Renal cortex interstitium (tissue), 15 donors: ENCODE results near the gene ITM2A. TPM values are rescaled to one million over a fixed set of nuclear protein-coding genes. Genes with fewer than 3 reads are reported as not detected.

Experiments used
- DNase-seq, 11 donors: peaks; one replicate each; pipeline ENCODE4 v3.0.0-alpha.2; 2013; ENCODE audit warnings: low read depth in 9 of 11, low spot score in 4 of 11; ENCODE audit errors: extremely low read depth in 1 of 11
- long read RNA-seq, 16 experiments: transcript quantifications; one replicate each; lab custom pipeline, GENCODE V29; 2026
- polyA plus RNA-seq, 3 donors: library from polyadenylated mRNA; unstranded; fragments of 120-200 nt; gene quantifications; one replicate each; pipeline ENCODE4 v1.2.1, GENCODE V29; 2013; ENCODE audit not compliant: insufficient read length in 3 of 3

Gene ITM2A
- polyA plus RNA-seq: 100 to 1,000 TPM in 1 of 3 donors, 10 to 100 TPM in 2; 73.6 to 103 (median 85.7) TPM
- long read RNA-seq, donor 1, transcript ITM2A-201 (6 exons, 1,641 nt): major isoform, 11 of 26 reads
- long read RNA-seq, donor 1, partial matches to known transcripts: 13 of 26 reads
- long read RNA-seq, donor 1, other reads (novel, unspliced or antisense): 0 of 26 reads
- long read RNA-seq, donor 2, transcript ITM2A-202 (5 exons, 1,698 nt): minor isoform, 5 of 63 reads
- long read RNA-seq, donor 2, transcript ITM2A-201 (6 exons, 1,641 nt): major isoform, 24 of 63 reads
- long read RNA-seq, donor 2, partial matches to known transcripts: 29 of 63 reads
- long read RNA-seq, donor 2, other reads (novel, unspliced or antisense): 5 of 63 reads
- long read RNA-seq, donor 3, transcript ITM2A-201 (6 exons, 1,641 nt): major isoform, 20 of 74 reads
- long read RNA-seq, donor 3, partial matches to known transcripts: 51 of 74 reads
- long read RNA-seq, donor 3, other reads (novel, unspliced or antisense): 0 of 74 reads
- long read RNA-seq, donor 4, transcript ITM2A-201 (6 exons, 1,641 nt): major isoform, 6 of 21 reads
- long read RNA-seq, donor 4, partial matches to known transcripts: 14 of 21 reads
- long read RNA-seq, donor 4, other reads (novel, unspliced or antisense): 0 of 21 reads
- long read RNA-seq, donor 5, transcript ITM2A-201 (6 exons, 1,641 nt): major isoform, 13 of 44 reads
- long read RNA-seq, donor 5, partial matches to known transcripts: 29 of 44 reads
- long read RNA-seq, donor 5, other reads (novel, unspliced or antisense): 0 of 44 reads
- long read RNA-seq, donor 6, transcript ITM2A-201 (6 exons, 1,641 nt): major isoform, 10 of 34 reads
- long read RNA-seq, donor 6, partial matches to known transcripts: 22 of 34 reads
- long read RNA-seq, donor 6, other reads (novel, unspliced or antisense): 0 of 34 reads
- long read RNA-seq, donor 7, transcript ITM2A-201 (6 exons, 1,641 nt): major isoform, 14 of 132 reads
- long read RNA-seq, donor 7, partial matches to known transcripts: 117 of 132 reads
- long read RNA-seq, donor 7, other reads (novel, unspliced or antisense): 0 of 132 reads
- long read RNA-seq, donor 8, transcript ITM2A-201 (6 exons, 1,641 nt): major isoform, 31 of 73 reads
- long read RNA-seq, donor 8, partial matches to known transcripts: 41 of 73 reads
- long read RNA-seq, donor 8, other reads (novel, unspliced or antisense): 0 of 73 reads
- long read RNA-seq, donor 9, transcript ITM2A-201 (6 exons, 1,641 nt): major isoform, 9 of 34 reads
- long read RNA-seq, donor 9, partial matches to known transcripts: 24 of 34 reads
- long read RNA-seq, donor 9, other reads (novel, unspliced or antisense): 0 of 34 reads
- long read RNA-seq, donor 10, transcript ITM2A-201 (6 exons, 1,641 nt): major isoform, 18 of 80 reads
- long read RNA-seq, donor 10, partial matches to known transcripts: 60 of 80 reads
- long read RNA-seq, donor 10, other reads (novel, unspliced or antisense): 0 of 80 reads
- long read RNA-seq, donor 11, transcript ITM2A-201 (6 exons, 1,641 nt): major isoform, 11 of 41 reads
- long read RNA-seq, donor 11, partial matches to known transcripts: 26 of 41 reads
- long read RNA-seq, donor 11, other reads (novel, unspliced or antisense): 0 of 41 reads
- long read RNA-seq, donor 12, partial matches to known transcripts: 20 of 25 reads
- long read RNA-seq, donor 12, other reads (novel, unspliced or antisense): 0 of 25 reads
- long read RNA-seq, donor 13, transcript ITM2A-202 (5 exons, 1,698 nt): minor isoform, 5 of 85 reads
- long read RNA-seq, donor 13, transcript ITM2A-201 (6 exons, 1,641 nt): major isoform, 26 of 85 reads
- long read RNA-seq, donor 13, partial matches to known transcripts: 53 of 85 reads
- long read RNA-seq, donor 13, other reads (novel, unspliced or antisense): 0 of 85 reads
- long read RNA-seq, donor 14, transcript ITM2A-201 (6 exons, 1,641 nt): major isoform, 27 of 67 reads
- long read RNA-seq, donor 14, partial matches to known transcripts: 37 of 67 reads
- long read RNA-seq, donor 14, other reads (novel, unspliced or antisense): 0 of 67 reads
- long read RNA-seq, donor 15, transcript ITM2A-201 (6 exons, 1,641 nt): major isoform, 5 of 17 reads
- long read RNA-seq, donor 15, partial matches to known transcripts: 9 of 17 reads
- long read RNA-seq, donor 15, other reads (novel, unspliced or antisense): 0 of 17 reads
- long read RNA-seq, donor 16, transcript ITM2A-202 (5 exons, 1,698 nt): minor isoform, 9 of 128 reads
- long read RNA-seq, donor 16, transcript ITM2A-201 (6 exons, 1,641 nt): major isoform, 45 of 128 reads
- long read RNA-seq, donor 16, partial matches to known transcripts: 74 of 128 reads
- long read RNA-seq, donor 16, other reads (novel, unspliced or antisense): 0 of 128 reads

DNA sequence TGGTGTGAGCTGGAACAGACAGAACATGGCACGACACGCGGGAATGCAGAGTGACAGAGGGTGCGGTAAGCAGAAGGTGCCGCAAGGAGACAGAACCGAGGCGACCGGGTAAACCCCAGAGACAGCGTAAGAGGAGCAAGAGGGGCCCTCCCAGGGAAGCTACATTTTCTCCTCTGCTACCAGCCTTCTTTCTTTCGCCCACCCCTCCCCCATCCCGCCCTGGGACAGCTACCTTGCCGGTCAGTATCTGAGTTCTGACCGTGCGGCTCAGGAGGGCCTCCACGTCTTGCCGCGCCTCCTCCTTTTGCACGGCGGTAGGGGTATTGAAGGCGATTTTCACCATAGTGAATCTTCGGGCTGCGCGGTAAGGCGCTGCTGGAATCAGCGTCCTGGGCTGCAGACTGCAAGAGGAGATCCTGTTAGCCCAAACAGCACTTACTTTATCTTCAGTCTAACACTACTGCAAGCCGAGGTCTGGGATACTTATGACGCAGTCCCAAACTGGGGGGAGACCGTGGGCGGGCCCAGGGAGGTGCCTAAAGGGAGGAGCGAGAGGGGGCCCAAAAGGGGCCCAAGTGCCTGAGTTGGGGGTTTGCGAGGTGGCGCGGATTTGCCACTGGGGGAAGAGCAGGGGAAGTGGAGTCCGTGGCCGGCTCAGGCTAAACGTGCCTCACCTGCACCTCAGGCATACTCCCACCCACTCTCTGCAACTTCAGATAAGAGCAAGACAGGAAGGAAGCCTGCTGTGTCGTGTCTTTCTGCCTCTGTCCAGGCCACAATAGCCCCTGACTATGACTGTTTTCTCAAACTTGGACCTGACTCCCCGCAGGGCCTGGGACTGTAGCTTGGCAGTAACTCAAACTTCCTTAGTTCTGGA is at the start of gene ITM2A:
Gene ITM2A, minus strand, starts transcription at position 462 of the 877 bp plus-strand sequence. Its CDS starts 119 bp downstream, at position 343.
- peak in 5 of 11 donors; percentile 4 to 22 (median 13) for DNase-seq

DNA sequence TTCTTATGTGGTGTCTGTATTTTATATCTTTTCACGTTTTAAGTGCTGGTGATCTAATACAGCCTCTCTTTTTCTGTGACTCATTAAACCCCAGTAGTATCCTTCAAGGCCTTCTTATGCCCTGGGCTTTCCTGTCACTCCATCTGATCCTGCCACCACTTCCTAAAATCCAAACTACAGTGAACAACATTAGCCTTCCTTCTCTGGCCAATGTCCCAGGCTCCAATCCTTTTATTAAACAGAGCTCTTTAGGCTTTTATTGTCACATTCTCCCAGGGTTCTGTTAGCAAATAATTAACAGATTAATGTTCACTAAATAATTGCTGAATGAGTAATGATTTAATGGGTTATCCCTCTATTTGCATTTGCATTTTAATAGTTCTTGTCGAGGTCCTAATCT is 47.9 kb upstream of the ITM2A start:
- no peak for DNase-seq

DNA sequence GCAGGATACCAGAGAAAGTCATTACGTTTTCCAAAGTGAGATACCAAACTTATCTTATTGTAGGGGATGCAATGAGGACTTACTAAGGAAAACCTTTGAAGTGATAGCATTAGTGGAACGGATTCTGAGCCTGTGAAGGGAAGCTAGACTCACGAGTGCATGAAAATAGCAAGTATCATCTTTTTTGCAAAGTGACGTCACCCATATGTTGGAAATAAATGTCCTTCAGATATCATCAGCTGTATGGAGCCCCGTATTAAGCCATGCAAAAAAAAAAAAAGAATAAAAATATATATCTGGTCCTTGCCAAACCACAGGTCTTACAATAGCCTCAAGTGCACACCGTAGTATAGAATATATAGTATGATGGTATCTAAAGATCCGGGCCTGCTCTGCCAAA is 46.8 kb upstream of the ITM2A start:
- DNase-seq: no peak

DNA sequence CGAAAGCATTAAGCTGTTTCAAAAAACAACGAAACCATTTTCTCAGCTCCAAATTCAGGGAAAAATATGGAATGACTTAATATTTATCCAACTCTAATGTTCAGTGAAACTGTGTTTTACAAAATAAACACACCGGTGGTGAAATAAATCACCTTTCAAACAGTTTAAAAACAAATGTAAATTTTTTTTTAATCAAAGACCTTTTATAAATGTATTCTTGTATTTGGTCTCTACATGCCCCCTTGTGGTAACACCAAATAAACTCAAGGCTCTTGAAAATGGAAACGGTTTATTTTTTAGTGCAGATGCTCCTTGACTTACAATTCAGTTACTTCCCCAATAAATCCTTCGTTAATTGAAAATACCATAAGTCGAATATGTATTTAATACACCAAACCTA is 45.8 kb upstream of the ITM2A start:
- DNase-seq: peak in 1 of 11 donors; percentile 4

DNA sequence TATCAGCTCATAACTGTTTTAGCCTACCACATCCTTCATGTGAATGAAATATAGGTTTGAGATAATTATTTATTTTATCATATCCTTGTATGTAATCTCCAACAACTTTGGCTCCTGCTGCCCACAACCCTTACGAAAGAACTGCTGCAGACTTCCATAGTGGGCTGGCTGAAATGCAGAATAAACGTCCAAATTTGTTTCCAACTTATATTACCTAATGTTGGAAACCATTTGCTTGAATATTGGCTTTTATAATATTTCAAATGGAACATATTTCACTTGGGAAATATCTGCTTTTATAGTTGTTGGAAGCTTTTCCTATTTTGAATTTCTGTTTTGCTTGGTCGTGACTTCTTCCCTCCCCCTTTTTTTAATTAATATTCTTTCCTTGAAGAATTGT is 45.0 kb upstream of the ITM2A start:
- DNase-seq: no peak

DNA sequence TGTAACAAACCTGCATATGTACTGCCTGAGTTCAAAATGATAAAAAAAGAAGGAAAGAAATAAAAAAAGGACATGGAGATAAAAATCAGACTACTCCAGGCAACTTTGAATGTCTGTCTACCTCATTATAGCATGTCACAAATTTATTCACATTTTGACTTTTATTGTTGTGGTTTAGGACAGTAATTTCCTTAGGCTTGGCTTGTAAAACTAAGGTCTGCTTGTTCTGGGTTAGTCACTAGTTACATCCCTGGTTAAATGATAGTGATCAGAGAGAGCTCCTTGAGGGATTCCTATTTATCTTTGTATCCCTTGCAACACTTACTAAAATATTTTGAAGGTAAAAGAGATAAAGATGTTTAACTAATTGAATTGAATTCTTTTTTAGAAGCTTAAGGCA is 42.5 kb upstream of the ITM2A start:
- no peak for DNase-seq

DNA sequence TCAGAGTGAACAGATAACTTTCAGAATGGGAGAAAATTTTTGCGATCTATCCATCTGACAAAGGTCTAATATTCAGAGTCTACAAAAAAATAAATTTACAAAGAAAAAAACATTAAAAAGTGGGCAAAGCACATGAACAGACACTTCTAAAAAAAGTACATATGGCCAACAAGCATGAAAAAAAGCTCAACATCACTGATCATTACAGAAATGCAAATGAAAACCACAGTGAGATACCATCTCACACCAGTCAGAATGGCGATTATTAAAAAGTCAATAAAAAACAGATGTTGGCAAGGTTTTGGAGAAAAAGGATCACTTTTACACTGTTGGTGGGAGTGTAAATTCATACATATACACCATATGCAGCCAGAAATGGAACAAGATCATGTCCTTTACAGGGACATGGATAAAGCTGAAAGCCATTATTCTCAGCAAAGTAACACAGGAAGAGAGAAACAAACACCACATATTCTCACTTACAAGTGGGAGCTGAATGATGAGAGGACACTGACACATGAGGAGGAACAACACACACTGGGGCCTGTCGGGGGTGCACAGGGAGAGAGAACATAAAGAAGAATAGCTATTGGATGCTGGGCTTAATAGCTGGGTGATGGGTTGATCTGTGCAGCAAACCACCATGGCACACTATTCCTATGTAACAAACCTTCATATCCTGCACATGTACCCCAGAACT is 41.6 kb upstream of the ITM2A start:
- DNase-seq: no peak

DNA sequence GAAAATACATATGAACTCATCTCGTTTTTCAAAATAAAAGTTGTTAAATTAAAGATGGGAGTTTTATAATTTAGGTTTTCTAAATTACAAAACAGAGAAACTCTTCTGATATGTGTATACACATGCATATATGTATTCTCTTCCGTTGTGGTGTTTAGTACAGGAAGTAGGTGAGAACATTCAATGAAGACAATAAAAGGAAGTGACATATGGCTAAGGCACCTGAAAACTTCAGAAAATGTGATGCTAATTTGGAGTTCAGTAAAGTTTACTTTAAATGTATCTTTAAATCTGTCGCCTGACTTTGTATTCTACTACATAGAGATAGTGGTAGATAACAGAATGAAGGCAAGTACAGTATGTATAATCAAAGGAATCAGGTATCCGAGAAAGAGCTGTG is 33.5 kb upstream of the ITM2A start:
- no peak for DNase-seq

DNA sequence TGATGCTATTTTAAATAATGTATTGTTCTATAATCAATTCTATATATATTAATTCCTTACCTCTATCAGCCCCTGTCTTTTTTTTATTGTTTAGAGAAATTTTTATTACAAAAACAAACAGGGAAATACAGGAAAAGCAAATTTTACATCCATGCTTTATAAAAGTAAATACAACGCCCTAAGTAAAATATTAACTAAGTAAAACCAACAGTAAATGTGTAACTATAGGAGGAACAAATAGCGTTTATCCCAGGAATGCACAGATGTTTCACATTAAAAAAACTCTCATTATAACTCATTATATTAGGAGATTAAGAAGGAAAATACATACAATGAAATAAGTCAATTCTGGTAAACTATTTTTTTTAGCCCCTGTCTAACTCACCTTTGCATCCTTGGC is 8.2 kb upstream of the ITM2A start:
- DNase-seq: no peak

DNA sequence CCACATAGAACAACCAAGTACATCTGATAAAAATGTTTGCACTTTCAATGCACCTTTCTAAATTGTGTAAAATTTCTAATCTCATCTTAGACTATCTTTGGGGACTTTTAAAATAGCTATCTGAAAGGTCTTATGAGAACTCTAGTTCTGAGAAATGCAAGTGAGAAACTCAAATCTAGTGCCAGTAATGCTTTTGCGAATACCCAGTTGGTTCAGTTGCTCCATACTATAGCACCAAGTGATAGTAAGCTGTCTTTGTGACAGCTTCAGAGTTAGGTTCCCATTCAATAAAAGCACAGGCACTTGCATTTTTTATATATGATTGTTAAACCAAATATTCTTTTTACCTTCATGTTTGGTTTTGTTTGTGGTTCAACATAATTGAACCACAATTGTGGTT is 4.5 kb upstream of the ITM2A start:
- DNase-seq: no peak

DNA sequence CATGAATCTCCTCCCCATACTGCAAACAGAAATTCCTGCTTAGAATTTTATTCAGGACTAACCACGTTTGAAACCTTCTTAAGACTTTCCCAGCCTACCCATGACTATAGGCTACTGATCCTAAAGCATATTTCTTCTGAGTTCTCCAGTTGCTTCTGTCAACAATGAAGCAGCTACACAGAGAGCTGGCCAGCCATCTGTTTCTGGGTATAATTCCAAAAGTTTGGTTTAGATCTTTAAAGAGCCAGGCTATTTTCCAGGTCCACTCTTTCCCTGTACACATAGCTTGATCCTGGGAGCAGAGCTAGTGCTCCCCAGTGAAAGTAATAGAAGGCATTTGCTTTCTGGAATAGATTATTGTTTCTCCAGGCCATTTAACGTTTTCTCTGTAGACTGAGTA is 4.0 kb upstream of the ITM2A start:
- DNase-seq: no peak

DNA sequence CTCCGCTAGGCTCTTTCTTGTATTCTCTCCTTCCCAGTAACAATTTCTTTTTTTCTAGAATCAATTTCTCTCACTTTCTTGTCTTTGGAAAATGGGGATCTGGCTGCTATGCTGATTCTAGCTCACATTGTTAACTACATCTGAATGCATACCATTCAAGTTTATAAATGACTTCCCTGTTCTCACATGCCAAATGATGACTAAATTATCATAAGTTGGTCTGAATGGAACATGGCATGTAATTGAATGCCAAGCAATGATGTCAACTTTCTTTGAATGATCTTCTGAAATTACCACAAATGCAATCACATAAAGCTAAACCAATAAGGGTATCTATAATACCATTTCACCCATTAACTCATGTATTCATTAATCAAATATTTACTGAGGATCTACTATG is 2.7 kb upstream of the ITM2A start:
- no peak for DNase-seq

DNA sequence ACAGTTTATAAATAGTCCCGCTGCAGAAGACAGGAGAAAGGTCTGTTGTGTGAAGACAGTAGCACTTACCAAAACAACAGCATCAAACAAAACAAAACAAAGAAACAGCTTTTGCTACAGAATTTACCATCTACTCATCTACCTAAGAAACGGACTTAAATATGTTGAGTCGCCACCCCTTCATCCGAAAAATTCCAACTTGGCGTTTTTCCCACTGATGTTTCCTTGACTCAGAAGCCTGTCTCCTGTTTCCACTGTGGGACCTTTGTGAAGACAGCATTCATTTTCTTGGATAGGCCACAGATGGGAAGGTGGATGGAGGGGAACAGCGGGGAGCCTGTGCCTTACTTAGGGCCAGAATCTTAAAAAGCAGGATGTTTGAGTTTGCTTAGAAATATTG is 1.3 kb upstream of the ITM2A start:
- DNase-seq: no peak

DNA sequence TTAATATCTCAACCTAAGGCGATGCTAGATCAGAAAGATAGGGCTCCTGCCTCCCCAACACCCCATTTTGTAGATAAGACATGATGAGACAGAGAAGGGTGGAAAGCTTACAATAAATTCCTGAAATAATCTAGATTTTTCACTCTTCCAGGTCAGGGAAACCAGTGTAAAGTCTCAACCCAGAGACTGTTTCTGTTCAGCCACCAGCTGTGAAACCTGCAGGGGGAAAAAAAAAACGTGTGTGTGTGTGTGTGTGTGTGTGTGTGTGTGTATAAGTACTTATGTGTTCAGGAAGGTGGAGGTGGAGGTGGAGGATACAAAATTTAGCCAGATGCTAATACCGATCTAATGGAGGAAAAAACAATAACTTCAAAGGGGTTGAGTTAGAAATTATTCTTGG is 773 bp upstream of the ITM2A start:
- DNase-seq: no peak

DNA sequence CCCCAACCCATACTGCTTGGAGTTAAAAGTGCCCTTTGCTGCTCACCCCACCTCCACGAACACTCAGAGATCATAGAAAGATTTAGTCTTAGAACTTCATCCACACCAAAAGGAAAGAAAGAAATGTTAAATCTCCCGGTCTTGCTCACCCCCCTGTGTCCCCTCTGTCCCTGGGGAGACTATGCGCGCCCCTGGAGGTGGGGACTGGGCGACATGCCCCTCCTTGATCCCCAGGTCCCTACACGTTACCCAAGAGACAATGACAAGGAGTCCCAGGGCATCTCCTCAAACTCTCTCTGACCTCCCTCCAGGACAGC is 620 bp downstream of the ITM2A start:
- no peak for DNase-seq

DNA sequence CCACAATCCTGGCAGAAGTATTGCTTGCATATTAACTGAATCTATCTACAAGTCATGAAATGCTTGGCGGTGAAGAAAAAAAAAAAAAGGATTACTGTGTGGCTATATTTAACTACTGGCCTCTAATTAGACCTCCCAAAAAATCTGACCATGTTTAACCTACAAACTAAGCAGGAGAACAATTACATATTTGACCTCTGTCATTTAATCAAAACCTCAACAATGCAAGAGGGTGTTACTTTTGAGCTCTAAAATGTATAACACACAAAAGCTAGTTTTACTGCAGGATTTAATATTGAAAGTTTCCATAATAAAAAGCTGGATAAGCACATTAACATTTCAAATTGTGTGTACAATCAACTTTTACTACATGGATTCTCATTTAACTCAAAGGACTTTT is 1.5 kb downstream of the ITM2A start:
- DNase-seq: no peak
